ELF-1 (cell line): ENCODE data around the gene NFIA.
"Not testable (repeated sequence)": the region's sequence is repeated elsewhere in the genome, so short reads cannot be mapped to it uniquely, and the experiment has no call there.

Experiments
- DNase-seq: peaks from one replicate; pipeline ENCODE4 v3.0.0-alpha.2; 2016; ENCODE audit warnings: low read depth, low spot score

The NFIA gene

DNA sequence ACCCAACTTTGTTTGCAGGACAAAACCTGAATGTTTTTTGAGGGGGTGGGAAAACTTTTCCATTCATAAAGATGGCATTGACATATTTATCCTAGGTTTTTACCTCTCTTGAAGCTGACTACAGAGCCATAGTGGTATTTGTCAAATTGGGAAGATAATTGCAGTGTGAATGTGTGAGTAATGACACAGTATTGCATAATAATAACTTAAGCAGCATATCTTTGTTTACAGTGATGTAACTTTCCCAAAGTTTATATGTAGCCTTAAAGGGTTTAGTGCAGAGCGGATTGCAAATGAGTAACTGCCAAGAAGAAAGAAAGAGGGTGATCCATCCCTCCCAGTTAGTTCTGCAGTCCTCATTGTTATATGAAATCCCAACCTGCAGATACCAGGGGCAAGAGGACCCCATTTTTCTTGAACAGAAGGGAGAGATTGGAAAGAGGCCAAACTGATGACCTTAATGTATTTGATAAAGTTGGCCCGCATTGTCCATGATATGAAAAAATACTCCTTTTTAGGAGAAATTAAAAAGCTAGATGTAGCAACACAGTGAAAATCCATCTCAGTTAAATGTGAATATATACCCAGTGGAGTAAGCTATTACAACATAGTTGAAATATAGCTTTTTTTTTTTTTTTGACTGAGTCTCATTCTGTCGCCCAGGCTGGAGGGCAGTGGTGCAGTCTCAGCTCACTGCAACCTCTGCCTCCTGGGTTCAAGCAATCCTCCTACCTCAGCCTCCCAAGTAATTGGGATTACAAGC is 23.7 kb upstream of the NFIA start:
- DNase-seq = no peak

DNA sequence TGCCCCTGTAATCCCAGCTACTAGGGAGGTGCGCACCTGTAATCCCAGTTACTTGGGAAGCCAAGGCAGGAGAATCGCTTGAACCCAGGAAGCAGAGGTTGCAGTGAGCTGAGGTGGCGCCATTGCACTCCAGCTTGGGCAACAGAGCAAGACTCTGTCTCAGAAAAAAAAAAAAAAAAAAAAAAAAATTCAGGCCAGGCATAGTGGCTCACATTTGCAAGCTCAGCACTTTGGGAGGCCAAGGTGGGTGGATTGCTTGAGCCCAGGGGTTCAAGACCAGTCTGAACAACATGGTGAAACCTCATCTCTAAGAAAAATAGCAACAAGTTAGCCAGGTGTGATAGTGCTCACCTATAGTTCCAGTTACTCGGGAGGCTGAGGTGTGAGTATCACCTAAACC is 20.8 kb upstream of the NFIA start:
- DNase-seq = not testable (repeated sequence)

DNA sequence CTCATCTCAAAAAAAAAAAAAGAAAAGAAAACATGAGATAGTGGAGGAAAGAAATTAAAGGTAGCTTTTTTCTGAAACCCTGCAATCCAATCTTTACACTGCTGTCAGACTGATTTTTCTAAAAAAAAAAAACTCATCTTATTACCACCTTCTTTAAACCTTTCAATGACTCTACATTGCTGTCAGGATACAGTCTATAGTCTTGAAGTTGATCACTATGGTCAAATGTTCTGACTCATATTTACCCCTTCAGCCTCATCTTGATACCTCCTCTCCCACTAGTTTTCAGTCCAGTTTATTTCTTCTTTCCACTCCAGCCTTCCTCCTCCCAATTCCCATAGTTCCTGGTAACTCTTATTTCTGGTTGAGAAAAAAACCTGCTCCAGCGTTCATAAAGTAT is 17.7 kb upstream of the NFIA start:
- no peak for DNase-seq

DNA sequence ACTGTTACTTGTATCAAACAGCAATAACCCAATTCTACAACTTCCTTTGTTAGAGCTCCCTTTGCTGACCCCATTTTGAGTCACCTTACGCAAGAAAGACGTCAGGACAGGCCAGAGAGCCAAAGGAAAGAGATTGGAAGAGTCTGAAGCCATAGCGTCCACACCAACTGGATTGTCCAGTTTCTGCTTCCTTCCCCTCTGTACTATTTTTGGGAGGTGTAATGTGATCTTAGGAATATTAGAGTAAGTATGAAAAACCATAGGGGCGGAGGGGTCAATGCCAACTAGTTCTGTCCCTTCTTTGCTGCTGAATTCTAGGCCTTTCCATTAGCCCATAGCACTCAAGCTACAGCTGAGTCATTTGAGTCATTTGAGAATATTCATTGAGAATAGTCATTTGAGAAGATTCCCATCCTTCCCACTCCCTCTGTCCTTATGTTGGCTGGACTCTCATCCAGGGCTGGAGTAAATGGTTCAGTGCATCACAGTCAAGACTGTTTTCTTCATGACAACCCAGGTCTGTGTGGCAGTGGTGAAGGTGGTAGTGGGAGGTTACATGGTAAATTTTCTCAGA is 14.8 kb upstream of the NFIA start:
- no peak for DNase-seq

DNA sequence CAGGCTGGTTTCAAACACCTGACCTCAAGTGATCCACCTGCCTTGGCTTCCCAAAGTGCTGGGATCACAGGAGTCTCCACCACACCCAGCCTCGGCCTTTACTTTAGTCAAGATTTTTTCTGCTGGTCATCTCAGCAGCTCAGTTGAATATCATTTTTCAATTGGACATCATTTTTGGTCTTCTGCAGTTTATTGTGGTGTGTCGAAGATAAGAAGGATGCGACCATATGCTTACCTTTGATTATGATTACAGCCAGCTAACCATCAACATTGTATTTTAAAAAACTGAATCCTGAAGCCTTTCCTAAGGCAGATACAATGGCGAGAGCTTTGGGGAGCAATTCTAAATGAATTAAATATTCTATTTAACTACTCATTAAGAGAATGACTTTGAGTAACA is 12.3 kb upstream of the NFIA start:
- DNase-seq = no peak

DNA sequence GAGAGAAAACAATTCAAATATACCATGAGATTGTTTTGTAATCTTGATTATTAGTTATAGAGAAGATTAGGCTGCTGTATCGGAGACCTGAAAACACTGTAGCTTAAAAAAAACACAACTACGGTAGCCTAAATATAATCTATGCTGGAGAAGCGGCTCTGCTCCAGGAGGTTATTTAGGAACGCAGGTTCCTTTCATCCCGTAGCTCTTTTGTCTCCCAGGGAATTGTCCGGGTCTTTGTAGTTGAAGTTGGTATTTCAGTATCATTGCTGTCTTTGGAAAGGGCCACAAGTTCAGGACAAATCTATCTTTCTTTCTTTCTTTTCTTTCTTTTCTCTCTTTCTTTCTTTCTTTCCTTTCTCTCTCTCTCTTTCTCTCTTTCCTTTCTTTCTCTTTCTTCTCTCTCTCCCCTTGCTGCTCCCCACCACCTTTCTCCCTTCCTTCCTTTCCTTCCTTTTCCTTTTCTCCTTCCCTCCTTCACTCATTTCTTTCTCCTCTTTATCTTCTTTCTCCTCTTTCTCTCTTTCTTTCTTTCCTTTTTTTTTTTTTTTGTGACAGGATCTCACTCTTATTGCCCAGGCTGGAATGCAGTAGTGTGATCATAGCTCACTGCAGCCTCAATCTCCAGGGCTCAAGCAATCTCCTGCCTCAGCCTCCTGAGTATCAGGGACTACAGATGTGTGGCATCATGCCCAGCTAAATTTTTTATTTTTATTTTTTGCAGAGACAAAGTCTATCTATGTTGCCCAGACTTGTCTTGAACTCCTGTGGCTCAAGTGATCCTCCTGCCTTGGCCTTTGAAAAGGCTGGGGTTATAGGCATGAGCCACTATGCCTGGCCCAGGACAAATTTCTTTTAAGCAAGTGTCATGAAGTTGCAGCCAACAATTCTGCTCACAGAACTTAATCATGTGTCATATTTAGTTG is 10.9 kb upstream of the NFIA start:
- DNase-seq = no peak

DNA sequence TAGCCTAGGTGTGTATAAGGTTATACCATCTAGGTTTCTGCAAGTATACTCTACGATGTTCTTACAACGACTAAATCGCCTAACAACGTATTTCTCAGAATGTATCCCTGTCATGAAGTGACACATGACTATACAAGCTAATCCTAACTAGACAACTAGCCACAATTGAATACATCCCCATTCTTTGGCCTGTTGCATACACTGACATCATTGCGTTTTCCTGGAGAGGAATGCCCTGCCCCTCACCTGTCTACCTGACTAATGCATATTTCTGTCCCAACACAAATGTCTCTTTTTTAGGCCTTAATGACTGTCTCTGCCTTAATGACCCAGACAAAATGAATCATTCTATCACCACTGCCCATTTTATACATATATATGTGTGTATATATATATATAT is 8.5 kb upstream of the NFIA start:
- DNase-seq = no peak

DNA sequence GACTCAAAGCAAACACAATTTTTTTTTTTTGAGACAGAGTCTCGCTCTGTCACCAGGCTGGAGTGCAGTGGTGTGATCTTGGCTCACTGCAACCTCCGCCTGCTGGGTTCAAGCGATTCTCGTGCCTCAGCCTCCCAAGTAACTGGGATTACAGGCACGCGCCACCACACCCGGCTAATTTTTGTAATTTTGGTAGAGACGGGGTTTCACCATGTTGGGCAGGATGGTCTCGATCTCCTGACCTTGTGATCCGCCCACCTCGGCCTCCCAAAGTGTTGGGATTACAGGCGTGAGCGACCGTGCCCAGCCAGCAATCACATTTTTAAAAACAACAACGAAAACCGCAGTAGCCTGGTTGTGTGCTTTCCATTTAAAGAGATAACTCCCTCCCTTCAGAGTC is 6.5 kb upstream of the NFIA start:
- DNase-seq = not testable (repeated sequence)

DNA sequence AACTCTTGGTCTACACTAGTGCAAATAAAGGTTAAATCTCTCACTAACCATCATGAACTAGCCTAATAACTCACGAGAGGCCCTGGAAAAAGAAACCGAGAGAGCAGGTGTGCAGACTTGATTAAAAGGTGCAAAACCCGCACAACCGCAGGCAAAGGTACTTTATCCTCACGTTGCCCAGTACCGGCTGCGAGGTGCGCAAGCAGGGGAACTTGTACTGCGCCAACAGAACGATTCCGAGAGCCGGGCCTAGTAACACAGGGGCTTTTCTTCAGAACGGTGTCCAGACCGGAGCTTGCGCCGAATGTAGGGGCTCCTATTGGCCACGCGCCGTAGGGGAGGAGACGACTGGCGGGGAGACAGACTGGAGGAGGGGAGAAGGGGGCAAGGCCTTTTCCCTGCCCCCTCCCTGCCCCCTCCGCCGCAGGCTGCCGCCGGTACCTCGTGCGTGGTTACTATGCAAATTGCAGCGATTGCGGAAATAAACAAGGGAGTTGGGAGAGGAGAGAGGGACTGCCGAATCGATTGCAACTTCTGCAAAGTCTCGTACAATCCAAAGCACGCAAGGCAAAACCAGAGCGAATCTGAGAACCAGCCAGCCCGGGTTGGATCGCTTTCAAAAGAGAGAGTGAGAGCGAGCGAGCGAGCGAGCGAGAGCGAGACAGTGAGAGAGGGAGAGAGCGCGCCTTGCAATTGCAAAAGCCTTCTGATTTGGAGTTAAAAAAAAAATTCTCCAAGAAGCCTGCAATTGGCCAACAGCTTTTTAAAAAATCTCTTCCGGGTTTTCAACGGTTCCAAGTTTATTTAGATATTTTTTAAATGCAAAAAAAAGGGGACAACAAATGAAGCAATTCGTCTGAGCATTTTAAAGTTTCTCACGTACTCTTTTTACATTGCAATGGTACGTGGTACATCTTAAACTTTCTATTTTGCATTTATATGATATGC is 5.4 kb upstream of the NFIA start:
- peak; percentile 98 for DNase-seq

DNA sequence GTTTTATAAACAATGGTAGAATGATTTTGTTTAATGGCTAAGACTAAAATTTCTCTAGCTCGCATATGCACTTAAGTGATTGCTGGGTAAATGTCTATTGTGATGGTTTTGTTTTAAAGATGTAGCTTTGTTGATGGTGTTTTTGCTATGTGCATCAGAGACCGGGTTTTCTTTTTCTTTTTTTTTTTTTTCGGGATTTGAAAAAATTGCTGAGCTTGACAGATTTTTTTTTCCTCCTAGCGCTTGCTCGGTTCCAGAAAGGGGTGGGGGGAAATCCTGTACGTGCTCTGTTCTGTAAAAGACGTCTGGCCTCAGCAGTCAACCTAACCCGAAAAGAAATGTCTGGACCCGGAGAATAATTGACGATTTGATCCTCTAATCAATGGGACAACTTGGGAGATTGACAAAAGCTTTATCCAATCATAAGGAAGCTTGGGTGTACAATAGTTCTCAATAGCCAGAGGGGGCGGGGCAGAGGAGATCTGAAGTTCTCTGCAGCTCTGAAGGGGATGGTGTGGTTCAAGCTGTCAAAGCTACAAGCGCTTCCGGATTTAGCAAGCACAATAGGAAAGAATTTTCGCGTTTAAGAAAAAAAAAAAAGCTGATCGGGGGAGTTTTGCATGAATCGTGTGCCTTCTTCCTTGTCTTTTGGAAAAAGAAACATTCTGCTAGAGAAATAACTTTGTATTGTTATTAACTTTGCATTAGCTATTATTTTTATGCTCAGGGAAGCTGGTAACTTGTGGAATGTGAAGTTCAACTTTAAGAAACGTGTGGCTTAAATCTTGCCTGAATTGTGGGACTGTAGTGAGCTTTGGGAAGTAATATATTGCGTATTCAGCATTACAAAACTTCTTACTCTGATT is 4.5 kb upstream of the NFIA start:
- peak; percentile 91 for DNase-seq

DNA sequence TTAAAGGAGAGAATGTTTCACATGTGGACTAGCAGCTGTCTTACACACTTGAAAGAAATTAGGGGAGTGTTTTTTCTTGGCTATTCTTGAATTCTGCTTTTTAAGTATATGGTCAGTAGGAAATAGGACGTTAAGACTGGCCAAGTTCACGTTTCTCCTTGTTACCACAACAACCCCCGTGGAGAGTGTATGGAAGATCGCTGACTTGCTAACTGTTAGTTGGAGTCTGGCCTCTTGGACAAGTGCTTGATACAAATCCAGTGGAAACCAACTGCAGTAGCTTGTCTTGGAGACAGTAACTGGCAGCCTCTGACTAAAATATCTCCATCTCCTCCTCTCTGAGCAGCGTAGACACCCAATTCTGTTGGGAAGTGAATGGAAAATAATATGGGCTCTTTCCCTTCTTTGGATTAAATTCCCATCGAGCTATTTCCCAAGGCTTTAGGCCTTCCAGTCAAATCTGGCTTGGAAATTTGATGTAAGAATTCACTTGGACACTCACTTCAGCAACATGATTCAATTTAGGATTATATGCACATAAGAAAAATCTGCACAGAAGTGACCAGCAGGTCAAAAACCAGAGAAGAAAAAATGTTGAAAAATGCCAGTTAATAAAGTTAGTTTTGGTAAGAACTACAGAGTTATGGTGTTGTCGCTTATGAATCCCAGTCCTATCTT is 3.6 kb upstream of the NFIA start:
- DNase-seq = no peak

DNA sequence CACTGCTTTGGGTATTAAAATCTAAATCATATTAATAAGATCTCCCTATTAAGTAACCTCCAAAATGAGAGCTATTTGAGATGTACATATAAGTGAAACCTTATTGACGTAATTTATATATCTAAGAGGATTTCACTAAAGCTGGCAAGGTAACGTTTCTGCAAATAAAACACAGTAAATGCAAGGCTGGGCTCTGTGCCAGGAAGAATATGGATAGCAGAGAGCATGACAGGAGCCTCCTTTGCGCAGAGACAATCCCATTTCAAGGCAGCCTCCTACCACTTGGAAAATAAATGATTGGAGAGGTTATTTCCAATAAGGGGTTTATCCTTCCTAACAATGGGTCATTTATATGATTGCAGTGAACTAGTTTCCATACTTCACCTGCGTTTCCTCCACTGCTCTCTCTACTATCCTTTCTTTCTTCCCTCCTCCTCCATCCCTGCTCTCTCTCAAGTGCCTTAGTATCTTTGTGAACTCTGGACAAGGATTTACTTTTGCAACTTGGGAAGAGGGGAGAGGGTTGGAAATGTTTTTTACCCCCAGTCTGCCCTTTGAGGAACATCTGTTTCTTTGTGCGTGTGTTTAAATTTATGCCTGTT is 3.0 kb upstream of the NFIA start:
- DNase-seq = no peak

DNA sequence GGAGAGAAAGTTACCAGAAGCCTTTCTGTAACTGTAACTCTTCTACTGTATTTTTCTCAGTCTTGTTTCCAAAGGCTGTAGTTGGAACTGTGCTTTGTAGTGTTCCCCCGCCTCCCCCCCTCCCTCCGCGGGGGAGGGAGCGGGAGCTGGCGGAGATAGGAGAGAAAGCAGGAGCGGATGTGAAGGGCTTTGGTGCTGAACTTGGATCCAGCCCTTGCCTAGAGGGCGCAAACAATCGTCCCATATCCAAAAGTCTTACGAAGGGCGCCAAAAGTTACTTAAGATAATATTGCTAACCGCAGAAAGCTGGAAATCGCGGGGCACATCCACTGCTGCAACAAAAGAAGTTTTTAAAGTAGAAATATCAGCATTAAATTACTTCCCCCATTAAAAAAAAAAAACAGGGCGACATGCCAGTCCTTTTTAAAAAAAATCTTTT is 2.4 kb upstream of the NFIA start:
- DNase-seq = peak; percentile 84

DNA sequence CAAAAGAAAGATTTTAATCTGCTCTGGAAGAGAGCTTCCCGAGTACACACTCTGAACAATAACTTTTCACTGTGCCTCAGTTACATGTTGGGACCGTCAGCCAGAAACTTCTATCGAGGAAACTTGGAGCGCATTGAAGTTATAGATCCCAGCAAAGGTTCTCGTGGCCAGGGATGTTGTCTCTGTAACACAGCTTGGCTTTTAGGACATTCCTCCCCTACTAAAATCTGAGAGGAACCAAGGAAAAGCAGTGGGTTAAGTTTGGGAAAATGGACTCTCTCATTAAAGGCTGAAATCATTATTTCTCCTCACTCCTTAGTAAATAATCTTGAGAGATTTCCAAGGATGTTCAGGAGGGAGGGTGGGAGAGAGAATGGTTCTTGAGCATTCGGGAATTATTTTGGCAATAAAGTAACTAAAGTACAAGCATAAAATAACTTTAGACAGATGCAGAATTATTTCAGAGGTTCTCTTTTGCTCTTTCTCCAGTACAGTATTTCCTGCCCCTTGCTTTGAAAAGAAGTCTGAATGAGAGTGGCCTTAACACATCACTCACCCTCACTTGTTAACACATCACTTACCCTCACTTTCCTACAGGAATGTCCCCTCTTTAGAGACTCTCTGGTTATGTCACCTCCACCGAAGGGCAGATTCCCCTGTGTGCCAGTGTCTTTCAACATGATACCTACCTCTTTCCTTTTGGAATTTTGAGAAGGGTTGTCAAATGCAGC is 1.8 kb upstream of the NFIA start:
- DNase-seq = no peak

DNA sequence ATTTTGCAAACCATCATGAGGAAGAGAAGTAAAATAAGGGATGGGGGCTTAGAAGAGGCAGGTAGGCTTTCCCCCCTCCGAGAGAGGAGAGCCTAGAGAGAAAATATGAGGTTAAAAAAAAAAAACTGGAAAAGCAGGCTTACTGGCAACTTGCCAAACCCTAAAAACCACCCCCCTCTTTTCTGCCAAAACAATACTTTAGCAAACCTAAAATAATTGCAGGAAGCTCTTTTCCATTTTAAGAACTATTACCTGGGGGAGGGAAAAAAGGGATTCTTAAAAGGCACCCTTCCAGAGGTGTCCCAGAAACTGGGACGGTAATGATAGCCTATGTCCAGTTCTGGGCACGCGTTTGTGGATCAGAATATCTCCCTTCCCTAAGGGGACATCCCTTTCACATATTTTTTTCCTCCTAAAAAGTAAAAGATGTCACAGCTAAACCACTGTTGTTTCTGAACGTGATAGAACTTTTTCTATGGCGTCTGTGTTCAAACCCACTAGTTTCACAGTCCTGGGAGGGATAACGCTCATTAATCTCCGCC is 1.1 kb upstream of the NFIA start:
- DNase-seq = no peak

DNA sequence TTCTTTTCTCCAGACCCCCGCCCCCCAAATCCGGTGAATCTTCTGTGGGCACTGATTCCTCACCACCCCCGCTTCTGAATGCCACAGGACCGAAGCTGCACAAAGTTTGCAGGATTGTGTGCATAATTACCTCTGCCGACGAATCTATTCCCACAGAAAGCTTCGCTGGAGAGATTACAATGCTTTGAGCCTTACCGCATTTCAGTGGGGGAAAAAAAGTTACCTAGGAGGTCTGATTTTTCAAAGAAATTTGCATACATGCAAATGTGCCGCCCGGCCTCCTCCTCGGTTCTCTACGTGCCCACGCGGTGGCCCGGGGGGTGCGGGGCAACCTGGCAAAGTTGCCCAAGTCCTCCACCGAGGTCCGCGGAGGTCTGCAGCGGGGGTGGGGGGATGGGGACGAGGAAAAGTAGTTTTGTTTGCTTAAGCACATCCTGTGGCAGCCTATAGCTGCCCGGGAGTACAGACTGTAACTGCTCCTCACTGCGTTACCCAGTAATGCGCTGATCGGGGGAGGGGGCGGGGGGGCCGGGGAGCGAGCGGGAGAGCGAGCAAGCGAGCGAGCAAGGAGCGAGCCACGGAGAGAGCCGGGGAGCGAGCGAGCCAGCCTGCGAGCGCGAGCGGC is 563 bp upstream of the NFIA start:
- no peak for DNase-seq

DNA sequence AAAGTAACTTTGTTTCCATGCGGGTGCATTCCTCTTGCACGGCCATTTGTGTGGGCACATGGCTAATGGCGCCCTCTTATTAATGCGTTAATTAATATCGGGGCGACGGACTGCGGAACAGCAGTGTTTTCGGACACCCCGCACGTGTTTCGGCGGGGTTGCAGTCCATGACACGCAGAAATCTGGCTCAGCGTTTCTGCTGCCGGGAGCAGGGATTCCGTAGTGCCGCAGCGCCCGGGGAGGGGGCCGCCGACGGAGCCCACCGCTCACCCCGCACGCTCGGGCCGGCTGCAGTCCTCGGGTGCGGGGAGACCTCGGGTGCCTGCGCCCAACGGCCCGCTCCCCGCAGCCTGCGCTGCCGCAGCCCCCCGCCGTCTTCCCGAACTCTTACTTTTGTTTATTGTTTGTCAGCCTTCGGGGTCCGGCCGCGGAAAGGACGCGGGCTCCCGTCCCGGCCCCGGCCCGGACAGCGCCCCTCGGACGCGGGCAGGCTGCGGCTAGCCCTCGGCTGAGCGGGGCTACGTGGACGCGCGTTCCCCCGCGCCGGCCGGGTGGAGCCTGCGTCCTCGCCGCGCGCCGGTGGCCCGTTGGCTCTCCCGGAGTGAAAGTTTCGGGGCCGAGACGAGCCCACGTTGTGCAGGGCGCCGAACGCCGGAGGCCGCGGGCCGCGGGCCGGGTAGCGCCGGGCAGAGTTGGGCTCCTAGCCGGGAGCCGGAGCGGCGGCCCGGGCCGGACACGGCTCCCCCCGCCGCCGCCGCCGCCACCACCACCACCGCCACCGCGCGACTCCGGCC is 849 bp downstream of the NFIA start:
- DNase-seq = no peak
